IMR-90 (cell line): Measurements from ENCODE around the gene PHF11.

Source experiments
- BHLHE40 ChIP-seq: fragments of 150-350 bp; IDR thresholded peaks from 2 replicates; pipeline ENCODE4 v1.6.1; 2016; ENCODE audit warnings: mild to moderate bottlenecking, low read depth, low read length
- CHD1 ChIP-seq: IDR thresholded peaks from 2 replicates; pipeline ENCODE4 v1.6.1; 2012; ENCODE audit warnings: low read depth, low read length, improper control_type of control experiment
- CTCF ChIP-seq: conservative IDR thresholded peaks from 2 replicates; pipeline ENCODE4 v1.5.1; 2012; ENCODE audit warnings: mild to moderate bottlenecking, low read depth, low read length, improper control_type of control experiment
- POLR2A ChIP-seq: IDR thresholded peaks from 2 replicates; pipeline ENCODE4 v1.6.1; 2012; ENCODE audit warnings: mild to moderate bottlenecking, low read depth, low read length

DNA sequence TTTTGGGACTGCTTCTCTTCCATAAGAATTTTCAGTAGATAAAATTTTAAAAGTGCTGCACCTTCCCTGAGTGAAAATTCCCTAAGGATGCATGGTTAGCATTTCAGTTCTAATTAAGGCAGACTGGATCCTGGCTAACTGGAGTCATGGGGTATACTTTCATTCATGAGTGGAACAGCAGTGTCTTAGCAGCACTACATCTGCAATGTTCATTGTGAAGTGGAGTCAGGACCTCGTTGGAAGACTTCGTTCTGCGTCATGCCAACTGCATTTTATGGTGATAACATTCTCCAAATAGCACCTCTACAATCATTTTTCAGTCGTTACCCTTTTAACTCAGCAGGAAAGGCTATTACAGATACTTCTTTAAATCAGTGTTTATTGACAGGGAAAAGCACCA lies 25.5 kb downstream of the PHF11 start:
- TF ChIP-seq POLR2A (no peak), CTCF (no peak), BHLHE40 (no peak), CHD1 (no peak)
